ENCODE data around the gene CCDC171.

Gene CCDC171

DNA sequence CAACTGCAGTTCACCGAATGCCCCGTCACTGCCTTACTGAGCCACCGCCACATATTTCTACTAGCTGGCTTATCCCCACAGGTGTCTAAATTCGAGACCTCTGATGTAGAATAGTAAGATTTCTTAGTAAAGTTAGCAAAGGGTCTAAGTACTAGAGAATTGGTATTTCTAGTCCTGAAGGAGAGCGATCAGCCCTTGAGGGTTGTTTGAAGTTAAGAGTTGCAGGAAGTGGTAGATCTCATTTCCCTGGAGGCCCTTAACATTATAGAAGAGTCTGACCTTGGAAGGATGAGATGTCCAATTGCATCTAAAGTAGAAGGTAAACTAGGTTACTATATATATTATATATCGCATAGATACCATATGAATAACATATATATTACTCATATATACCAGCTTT is 451.8 kb downstream of the CCDC171 start:
- no peak for DNase-seq

DNA sequence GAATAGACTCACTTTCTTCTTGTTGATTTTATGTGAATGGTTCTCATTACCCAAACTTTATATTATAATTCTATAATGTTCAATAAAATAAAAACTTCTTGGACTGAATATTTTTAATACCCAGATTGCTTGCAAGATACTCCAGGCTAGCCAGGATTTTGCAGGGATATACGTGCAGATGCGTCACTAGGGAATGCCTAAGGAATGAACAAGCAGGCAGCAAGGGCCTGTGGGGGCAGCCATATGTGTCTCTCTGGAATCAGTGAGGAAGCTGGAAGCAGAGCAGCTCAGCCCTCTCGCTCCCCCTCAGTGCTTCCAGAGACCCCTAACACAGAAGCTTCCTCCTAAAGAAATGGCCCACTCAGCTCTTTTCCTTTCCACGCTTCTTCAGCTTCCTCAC is 457.4 kb downstream of the CCDC171 start:
- DNase-seq: no peak

DNA sequence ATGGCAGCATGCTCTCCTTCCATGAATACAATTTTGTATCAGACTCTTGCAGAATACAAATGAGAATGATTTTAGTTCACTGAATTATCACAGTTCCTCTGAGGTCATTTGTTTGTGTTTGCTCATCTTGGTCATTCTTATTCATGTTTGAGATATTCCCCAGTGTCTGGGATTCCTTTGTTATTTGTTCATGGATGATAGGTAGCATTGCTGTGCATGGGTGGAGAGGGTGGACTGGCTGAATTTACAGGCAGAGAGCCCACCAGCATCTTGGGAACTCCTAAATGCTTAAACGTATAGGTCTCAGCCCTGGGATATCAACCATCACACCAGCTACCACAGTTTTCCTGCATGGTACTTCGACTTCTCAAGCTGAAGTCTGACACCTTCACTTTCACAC is 459.8 kb downstream of the CCDC171 start:
- DNase-seq: no peak

DNA sequence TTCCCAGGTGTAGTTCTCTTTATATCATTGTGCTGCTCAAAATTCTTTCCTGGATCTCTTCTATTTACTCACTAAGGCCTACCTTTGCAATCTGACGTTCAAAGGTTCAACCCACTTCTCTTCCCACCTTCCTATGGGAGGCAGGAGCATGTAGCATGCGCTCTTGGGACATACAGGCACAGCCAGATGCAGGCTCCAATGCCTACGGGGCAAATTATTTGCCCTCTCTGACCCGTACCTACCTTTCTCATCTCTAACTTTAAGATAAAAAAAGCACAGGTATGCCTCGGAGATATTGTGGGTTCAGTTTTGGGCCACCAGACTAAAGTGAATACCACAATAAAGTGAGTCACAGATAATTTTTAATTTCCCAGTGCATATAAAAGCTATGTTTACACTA is 460.5 kb downstream of the CCDC171 start:
- no peak for DNase-seq

DNA sequence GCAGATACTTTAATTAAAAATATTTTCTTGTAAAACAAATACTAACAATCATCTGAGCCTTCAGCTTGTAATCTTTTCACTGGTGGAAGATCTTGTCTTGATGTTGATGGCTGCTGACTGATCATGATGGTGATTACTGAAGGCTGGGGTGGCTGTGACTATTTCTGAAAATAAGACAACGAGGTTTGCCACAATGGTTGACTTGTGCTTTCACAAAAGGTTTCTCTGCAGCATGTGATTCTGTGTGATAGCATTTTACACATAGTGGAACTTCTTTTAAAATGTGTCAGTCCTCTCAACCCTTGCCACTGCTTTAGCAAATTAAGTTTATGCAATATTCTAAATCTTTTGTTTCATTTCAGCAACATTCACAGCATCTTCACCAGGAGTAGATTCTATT is 461.0 kb downstream of the CCDC171 start:
- DNase-seq: no peak

DNA sequence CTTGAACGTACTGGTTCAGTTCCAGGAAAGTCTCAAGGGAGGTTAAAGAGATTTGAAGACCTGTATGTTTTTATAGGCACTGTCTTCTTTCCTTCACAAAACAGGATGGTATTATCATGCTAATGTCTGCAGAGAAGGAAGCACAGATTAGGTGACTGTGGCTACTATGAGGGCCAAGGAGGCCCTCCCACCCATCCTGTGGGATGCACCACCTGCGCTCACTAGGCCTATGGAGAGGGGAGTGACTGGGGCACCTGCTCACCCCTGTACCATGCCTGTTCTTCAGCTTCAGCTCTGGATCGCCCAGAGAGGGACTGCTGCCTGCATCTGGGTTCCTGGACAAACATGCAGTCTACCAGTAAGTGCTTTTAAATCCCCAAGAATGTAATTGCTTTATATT is 469.4 kb downstream of the CCDC171 start:
- DNase-seq: no peak

DNA sequence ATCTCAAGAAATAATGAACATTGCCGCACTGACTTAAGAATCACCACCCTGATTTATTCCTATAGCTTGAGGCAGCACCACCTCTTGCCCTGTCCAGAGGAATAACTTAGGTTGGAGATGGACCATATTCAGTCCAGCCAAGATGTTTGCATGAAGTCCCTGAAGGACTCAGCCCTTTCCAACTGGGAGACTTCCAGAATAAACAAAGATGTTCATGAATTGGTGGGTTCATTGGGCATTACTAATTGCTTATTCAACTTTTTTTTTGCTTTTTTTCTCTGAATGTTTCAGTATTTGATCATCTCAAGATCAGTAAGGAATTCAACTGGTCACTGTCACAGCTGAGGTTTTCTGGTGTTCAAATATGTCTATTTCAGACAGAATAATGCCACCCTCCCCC is 470.6 kb downstream of the CCDC171 start:
- no peak for DNase-seq
